GM18517 (cell line): ENCODE data around the gene MMEL1.
"Not testable (repeated sequence)": the region's sequence is repeated elsewhere in the genome, so short reads cannot be mapped to it uniquely, and the experiment has no call there.

Experiments used
- ATAC-seq: cut with Tn5 transposase; IDR thresholded peaks from one replicate; pipeline ENCODE4 v1.9.1; 2021; ENCODE audit warnings: mild to moderate bottlenecking, moderate library complexity; ENCODE audit not compliant: unreplicated experiment

Gene MMEL1

GRCh38 chr1:2632561-2633361 lies at the start of gene MMEL1:
Gene MMEL1, minus strand, starts transcription at chr1:2633016. Its CDS starts 3,532 bp downstream, at chr1:2629484.
- no peak for ATAC-seq

- ATAC-seq = not testable (repeated sequence)
Observed at GRCh38 chr1:2676726-2677125, 43.9 kb upstream of the MMEL1 start.

- not testable (repeated sequence) for ATAC-seq
Observed at GRCh38 chr1:2671656-2672055, 38.8 kb upstream of the MMEL1 start.

- not testable (repeated sequence) for ATAC-seq
Observed at GRCh38 chr1:2659806-2660205, 27.0 kb upstream of the MMEL1 start.

GRCh38 chr1:2657909-2658308 lies 25.1 kb upstream of the MMEL1 start:
- ATAC-seq = not testable (repeated sequence)

GRCh38 chr1:2657124-2657523 lies 24.3 kb upstream of the MMEL1 start:
- not testable (repeated sequence) for ATAC-seq

GRCh38 chr1:2655598-2656434 lies 23.0 kb upstream of the MMEL1 start:
- not testable (repeated sequence) for ATAC-seq

GRCh38 chr1:2654443-2654948 lies 21.7 kb upstream of the MMEL1 start:
- not testable (repeated sequence) for ATAC-seq

- not testable (repeated sequence) for ATAC-seq
Observed at GRCh38 chr1:2653741-2654442, 21.1 kb upstream of the MMEL1 start.

GRCh38 chr1:2652926-2653571 lies 20.2 kb upstream of the MMEL1 start:
- not testable (repeated sequence) for ATAC-seq

- not testable (repeated sequence) for ATAC-seq
Observed at GRCh38 chr1:2652152-2652925, 19.5 kb upstream of the MMEL1 start.

GRCh38 chr1:2650967-2651645 lies 18.3 kb upstream of the MMEL1 start:
- ATAC-seq = no peak

- ATAC-seq = no peak
Observed at GRCh38 chr1:2646837-2647236, 14.0 kb upstream of the MMEL1 start.

- no peak for ATAC-seq
Observed at GRCh38 chr1:2645776-2646175, 13.0 kb upstream of the MMEL1 start.

GRCh38 chr1:2645143-2645542 lies 12.3 kb upstream of the MMEL1 start:
- no peak for ATAC-seq

- ATAC-seq = no peak
Observed at GRCh38 chr1:2644591-2645101, 11.8 kb upstream of the MMEL1 start.

GRCh38 chr1:2644171-2644570 lies 11.4 kb upstream of the MMEL1 start:
- ATAC-seq = no peak

- ATAC-seq = no peak
Observed at GRCh38 chr1:2643414-2644077, 10.7 kb upstream of the MMEL1 start.
